Measurements from ENCODE around the gene PHGDH. TPM values are rescaled to one million over a fixed set of nuclear protein-coding genes. Genes with fewer than 3 reads are reported as not detected.

The PHGDH gene
- total and polyA plus RNA-seq, 9 of the 15 experiments (the other 6 are each of a cell fraction or from before 2014, with no cell fraction given): 6.7 to 84.2 (median 36.2) TPM

GRCh38 chr1:119743776-119744597 is 32.3 kb downstream of the PHGDH start (continued):
- TF ChIP-seq REST (IDR thresholded peaks at IDR 0.05; ENCODE audit: borderline replicate concordance) (peak; percentile 44; the same call in 1 of the 2 replicates), REST (CRISPR knock-in tag; IDR thresholded peaks at IDR 0.05; ENCODE audit: low read depth) (no peak), ZNF24 (IDR thresholded peaks at IDR 0.05) (no peak), PHB (CRISPR knock-in tag; IDR thresholded peaks at IDR 0.05) (no peak), KLF13 (tag; IDR thresholded peaks at IDR 0.05; ENCODE audit: borderline replicate concordance, low read depth) (no peak), ATF6 (CRISPR knock-in tag; IDR thresholded peaks at IDR 0.05) (no peak; the same call in 1 of the 2 replicates), ETV1 (tag; conservative IDR thresholded peaks at IDR 0.05; ENCODE audit: low read depth) (no peak), TOE1 (IDR thresholded peaks at IDR 0.05; ENCODE audit: borderline replicate concordance) (no peak), TOE1 (CRISPR knock-in tag; IDR thresholded peaks at IDR 0.05; ENCODE audit: borderline replicate concordance, low read depth) (no peak), ZNF717 (CRISPR knock-in tag; IDR thresholded peaks at IDR 0.05) (no peak), EZH2 (IDR thresholded peaks at IDR 0.05; ENCODE audit: borderline replicate concordance, low read depth, low read length) (no peak), ZC3H11A (IDR thresholded peaks at IDR 0.05; ENCODE audit: low read depth, low read length) (no peak), NFYB (IDR thresholded peaks at IDR 0.05; ENCODE audit: extremely low read depth, insufficient read length) (no peak), POU5F1 (IDR thresholded peaks at IDR 0.05; ENCODE audit: borderline replicate concordance, low read depth, low read length, partially characterized antibody) (no peak), ATF7 (IDR thresholded peaks at IDR 0.05) (peak; percentile 33; the same call in 1 of the 2 replicates), ATF1 (CRISPR knock-in tag; IDR thresholded peaks at IDR 0.05) (no peak), ATF1 (tag; IDR thresholded peaks at IDR 0.05) (peak; percentile 43; the same call in 1 of the 2 replicates)

Data from K562 (cell line).